Measurements from ENCODE around the gene KCNIP2.

DNA sequence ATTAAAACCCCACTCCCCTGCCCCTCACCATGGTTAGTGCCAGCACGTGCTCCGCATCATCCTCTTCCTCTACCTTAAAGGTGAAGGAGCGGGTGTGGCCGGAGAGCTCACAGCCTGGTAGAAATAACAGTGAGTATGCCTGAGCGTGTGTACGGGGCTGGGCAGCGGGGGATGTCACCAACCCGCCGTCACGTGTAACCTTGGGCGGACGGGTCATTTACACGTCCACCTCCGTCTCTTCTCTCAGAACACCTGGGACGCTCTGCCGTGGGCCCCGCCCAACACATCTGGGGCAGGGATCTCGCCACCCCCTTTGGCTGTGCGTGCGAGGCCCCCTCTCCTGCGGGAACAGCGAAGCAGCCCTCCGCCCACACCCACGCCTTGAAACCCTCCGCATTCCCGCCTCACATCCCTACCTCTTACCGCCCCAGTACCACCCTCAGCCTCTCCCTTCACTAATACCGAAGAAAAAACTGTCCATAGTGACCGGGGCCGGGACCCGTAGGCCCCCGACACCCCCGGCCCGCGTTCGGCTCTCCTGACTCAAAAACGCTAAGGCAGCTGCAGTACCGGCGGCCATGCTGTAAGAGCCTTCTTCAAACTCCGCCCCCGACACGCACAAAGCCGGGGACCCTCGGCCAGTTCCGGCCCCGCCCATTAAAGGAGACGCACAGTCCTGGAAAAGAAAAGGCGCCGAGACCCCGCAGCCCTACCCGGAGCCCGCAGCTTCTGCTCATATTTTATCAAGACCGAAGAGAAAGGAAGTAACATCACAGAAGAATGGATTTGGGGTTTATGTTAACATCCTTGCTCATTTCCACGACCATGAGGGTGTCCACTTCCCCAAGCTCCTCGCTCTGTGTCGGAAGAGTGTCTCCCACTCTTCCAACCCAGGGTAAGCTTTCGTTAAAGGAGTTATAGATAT is 60.5 kb downstream of the KCNIP2 start, which contains the start of gene NPM3:
- TF ChIP-seq, protein P1, sequence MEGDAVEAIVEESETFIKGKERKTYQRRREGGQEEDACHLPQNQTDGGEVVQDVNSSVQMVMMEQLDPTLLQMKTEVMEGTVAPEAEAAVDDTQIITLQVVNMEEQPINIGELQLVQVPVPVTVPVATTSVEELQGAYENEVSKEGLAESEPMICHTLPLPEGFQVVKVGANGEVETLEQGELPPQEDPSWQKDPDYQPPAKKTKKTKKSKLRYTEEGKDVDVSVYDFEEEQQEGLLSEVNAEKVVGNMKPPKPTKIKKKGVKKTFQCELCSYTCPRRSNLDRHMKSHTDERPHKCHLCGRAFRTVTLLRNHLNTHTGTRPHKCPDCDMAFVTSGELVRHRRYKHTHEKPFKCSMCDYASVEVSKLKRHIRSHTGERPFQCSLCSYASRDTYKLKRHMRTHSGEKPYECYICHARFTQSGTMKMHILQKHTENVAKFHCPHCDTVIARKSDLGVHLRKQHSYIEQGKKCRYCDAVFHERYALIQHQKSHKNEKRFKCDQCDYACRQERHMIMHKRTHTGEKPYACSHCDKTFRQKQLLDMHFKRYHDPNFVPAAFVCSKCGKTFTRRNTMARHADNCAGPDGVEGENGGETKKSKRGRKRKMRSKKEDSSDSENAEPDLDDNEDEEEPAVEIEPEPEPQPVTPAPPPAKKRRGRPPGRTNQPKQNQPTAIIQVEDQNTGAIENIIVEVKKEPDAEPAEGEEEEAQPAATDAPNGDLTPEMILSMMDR (IDR thresholded peaks at IDR 0.05): no peak
- TF ChIP-seq POLR2AphosphoS5 (IDR thresholded peaks at IDR 0.05): peak in 1 of 3 donors; percentile 12
